Osteoblast (primary cell): Measurements from ENCODE around the gene SPATA46. TPM values are rescaled to one million over a fixed set of nuclear protein-coding genes. Genes with fewer than 3 reads are reported as not detected.
A peak's percentile ranks its signal among the peaks of the same experiment; 100 is the strongest.

Source experiments
- DNase-seq: peaks from one replicate; pipeline ENCODE4 v3.0.0; 2011; ENCODE audit warnings: low spot score, mixed read lengths; ENCODE audit not compliant: insufficient read length; ENCODE audit errors: missing footprints
- H2AFZ ChIP-seq: 2 replicates; pipeline ENCODE4 v1.6.0; 2011; ENCODE audit warnings: mild to moderate bottlenecking, low read length
- H3K27ac ChIP-seq: 2 replicates; pipeline ENCODE4 v1.5.1; 2011; ENCODE audit warnings: mild to moderate bottlenecking, low read depth, low read length, moderate library complexity
- H3K27me3 ChIP-seq: 2 replicates; pipeline ENCODE4 v1.6.0; 2012; ENCODE audit warnings: mild to moderate bottlenecking, control low read depth, inconsistent platforms, low read length, moderate library complexity; ENCODE audit not compliant: insufficient read depth
- H3K36me3 ChIP-seq: 2 replicates; pipeline ENCODE4 v1.5.1; 2011; ENCODE audit warnings: mild to moderate bottlenecking, low read length, control low read depth, moderate library complexity; ENCODE audit not compliant: insufficient read depth
- H3K4me1 ChIP-seq: 2 replicates; pipeline ENCODE4 v1.5.1; 2011; ENCODE audit warnings: mild to moderate bottlenecking, low read length, control low read depth, moderate library complexity; ENCODE audit not compliant: insufficient read depth
- H3K4me2 ChIP-seq: 2 replicates; pipeline ENCODE4 v1.6.0; 2011; ENCODE audit warnings: mild to moderate bottlenecking, low read length; ENCODE audit not compliant: insufficient read depth
- H3K4me3 ChIP-seq: fragments of 200-600 bp; sonication (generic); 3 replicates; pipeline ENCODE4 v1.5.1; 2012; ENCODE audit warnings: mild to moderate bottlenecking, low read length, inconsistent platforms; ENCODE audit not compliant: insufficient read depth
- H3K79me2 ChIP-seq: 2 replicates; pipeline ENCODE4 v1.6.0; 2012; ENCODE audit warnings: mild to moderate bottlenecking, low read length, control low read depth, inconsistent platforms; ENCODE audit not compliant: insufficient read depth
- H3K9me3 ChIP-seq: 2 replicates; pipeline ENCODE4 v1.5.1; 2011; ENCODE audit warnings: low read depth, low read length, control low read depth
- H4K20me1 ChIP-seq: 2 replicates; pipeline ENCODE4 v1.6.0; 2012; ENCODE audit warnings: mild to moderate bottlenecking, low read length, control low read depth; ENCODE audit not compliant: insufficient read depth
- CTCF ChIP-seq: IDR thresholded peaks from 2 replicates; pipeline ENCODE4 v1.5.1; 2011; ENCODE audit warnings: mild to moderate bottlenecking, low read depth, low read length, moderate library complexity; ENCODE audit errors: extremely low read depth
- total RNA-seq: library from RNA; depleted of rRNA; stranded (reverse); fragments of >200 nt; gene quantifications from 2 replicates; pipeline ENCODE4 v1.2.3, GENCODE V29; 2012

The SPATA46 gene
- total RNA-seq, 1 donor: not detected

GRCh38 chr1:162397039-162397448, 20.4 kb upstream of the SPATA46 start:
- Histone ChIP-seq H3K27me3 (peaks cover 27% of the 10 kb centered on the region), H3K27ac (no peak overlapping the region), H3K4me1 (no peaks in the 10 kb centered on the region), H4K20me1 (no peaks in the 10 kb centered on the region), H3K4me3 (no peak overlapping the region), H3K4me2 (no peak overlapping the region), H2AFZ (no peak overlapping the region), H3K9me3 (no peaks in the 10 kb centered on the region), H3K36me3 (no peaks in the 10 kb centered on the region), H3K79me2 (no peaks in the 10 kb centered on the region)
- peak; percentile 13 for TF ChIP-seq CTCF
- no peak for DNase-seq

- Histone ChIP-seq H2AFZ (no peak overlapping the region), H3K79me2 (no peaks in the 10 kb centered on the region), H3K4me1 (no peaks in the 10 kb centered on the region), H3K4me2 (no peak overlapping the region), H3K9me3 (no peaks in the 10 kb centered on the region), H4K20me1 (no peaks in the 10 kb centered on the region), H3K27ac (no peak overlapping the region), H3K36me3 (no peaks in the 10 kb centered on the region), H3K27me3 (peaks cover 27% of the 10 kb centered on the region), H3K4me3 (no peak overlapping the region)
- no peak for DNase-seq
- TF ChIP-seq CTCF: no peak
Observed at GRCh38 chr1:162396201-162396906, 19.7 kb upstream of the SPATA46 start.

- H3K4me1 ChIP-seq: no peaks in the 10 kb centered on the region
- H3K4me2 ChIP-seq: no peak overlapping the region
- no peaks in the 10 kb centered on the region for H3K9me3 ChIP-seq
- peak; percentile 74 for DNase-seq
- no peaks in the 10 kb centered on the region for H4K20me1 ChIP-seq
- no peaks in the 10 kb centered on the region for H3K36me3 ChIP-seq
- H3K27ac ChIP-seq: no peak overlapping the region
- TF ChIP-seq CTCF: peak; percentile 77
- peaks cover 35% of the 10 kb centered on the region for H3K27me3 ChIP-seq
- no peak overlapping the region for H2AFZ ChIP-seq
- H3K79me2 ChIP-seq: no peaks in the 10 kb centered on the region
- H3K4me3 ChIP-seq: no peak overlapping the region
Observed at GRCh38 chr1:162391790-162392563, 15.3 kb upstream of the SPATA46 start.
